Measurements from ENCODE around the gene PACS1. TPM values are rescaled to one million over a fixed set of nuclear protein-coding genes. Genes with fewer than 3 reads are reported as not detected.
A peak's percentile ranks its signal among the peaks of the same experiment; 100 is the strongest.

Gene PACS1
- total RNA-seq, 1 experiment from 2014 or later, result 33.5 TPM

DNA sequence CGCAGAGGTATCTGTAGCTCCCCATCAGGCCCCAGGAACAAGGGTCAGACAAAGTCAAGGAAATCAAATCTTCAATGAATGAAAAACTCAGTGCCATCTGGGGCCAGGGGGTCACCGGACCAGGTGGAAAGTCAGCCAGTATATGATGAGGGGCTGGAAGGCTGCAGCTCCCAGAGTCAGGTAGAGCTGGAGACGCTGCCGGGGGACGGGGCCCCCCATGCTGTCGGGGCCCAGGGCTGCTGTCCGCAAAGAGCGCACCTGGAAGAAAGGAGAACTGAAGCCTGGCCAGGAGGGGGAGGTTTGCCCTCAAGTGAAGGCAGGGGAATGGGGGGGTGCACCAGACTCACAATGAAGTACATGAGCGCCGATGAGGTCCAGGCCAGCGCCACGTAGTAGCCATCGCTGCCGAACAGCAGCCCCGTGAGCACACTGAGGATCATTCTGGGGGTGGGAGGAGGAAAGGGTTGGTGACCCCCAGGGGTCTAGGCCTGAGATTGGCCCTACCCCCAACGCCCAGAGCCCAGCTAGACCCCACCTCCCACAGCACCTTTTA is 214.5 kb downstream of the PACS1 start:
- H3K4me1 Mint-ChIP-seq (ENCODE audit: insufficient read depth, unreplicated experiment), result no peaks in the 10 kb centered on the region

DNA sequence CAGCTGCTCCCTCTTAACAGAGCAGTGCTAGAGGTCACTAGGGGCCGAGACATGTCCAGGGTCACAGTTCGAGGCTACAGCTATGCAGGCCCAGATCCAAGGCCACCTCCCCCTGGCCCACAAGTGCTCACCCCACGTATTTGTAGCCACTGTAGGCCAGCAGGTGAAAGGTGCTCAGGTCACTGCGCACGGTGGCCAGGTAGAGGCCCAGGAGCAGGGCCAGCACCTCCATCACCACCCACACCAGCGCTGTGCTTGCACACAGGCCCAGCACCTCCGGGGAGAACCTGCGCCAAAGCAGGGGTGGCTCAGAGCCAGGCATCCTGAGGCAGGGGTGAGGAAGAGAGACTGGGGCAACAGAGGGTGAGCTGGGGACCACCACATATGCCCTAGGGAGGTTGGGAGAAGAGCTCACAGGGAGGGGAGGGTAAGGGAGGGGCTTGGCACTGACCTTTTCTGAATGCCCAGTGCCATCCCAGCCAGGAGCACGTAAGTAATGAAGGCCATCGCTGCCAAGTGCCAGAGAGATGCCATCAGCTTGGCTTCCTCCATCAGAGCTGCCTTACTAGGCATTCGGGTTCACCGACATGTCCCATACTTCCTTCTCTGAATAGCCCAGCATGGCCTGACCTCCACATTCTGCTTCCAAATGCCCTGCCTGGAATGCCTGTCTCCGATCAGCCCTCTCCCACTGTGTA is 215.3 kb downstream of the PACS1 start:
- no TSS peak for BruUV-seq (replicated peaks)
- intact Hi-C loops (cut with micrococcal nuclease), result no loop called here
- CTCF ChIA-PET, result interaction anchor here (0.6 to 0.8 kb wide), 3 partner anchors 62 to 217 kb away, joined by 3 read pairs; no protein-coding TSS in a partner anchor
- Mint-ChIP-seq H3K9me3 (ENCODE audit: unreplicated experiment) (no peaks in the 10 kb centered on the region), H3K4me1 (ENCODE audit: insufficient read depth, unreplicated experiment) (peaks cover 6% of the 10 kb centered on the region), H3K4me3 (ENCODE audit: unreplicated experiment) (no peak overlapping the region), H3K27me3 (ENCODE audit: insufficient read depth, unreplicated experiment) (no peaks in the 10 kb centered on the region), H3K27ac (ENCODE audit: low read depth, unreplicated experiment) (no peak overlapping the region), H3K36me3 (ENCODE audit: insufficient read depth, unreplicated experiment) (peaks cover 12% of the 10 kb centered on the region)
- TF ChIP-seq, protein P1, sequence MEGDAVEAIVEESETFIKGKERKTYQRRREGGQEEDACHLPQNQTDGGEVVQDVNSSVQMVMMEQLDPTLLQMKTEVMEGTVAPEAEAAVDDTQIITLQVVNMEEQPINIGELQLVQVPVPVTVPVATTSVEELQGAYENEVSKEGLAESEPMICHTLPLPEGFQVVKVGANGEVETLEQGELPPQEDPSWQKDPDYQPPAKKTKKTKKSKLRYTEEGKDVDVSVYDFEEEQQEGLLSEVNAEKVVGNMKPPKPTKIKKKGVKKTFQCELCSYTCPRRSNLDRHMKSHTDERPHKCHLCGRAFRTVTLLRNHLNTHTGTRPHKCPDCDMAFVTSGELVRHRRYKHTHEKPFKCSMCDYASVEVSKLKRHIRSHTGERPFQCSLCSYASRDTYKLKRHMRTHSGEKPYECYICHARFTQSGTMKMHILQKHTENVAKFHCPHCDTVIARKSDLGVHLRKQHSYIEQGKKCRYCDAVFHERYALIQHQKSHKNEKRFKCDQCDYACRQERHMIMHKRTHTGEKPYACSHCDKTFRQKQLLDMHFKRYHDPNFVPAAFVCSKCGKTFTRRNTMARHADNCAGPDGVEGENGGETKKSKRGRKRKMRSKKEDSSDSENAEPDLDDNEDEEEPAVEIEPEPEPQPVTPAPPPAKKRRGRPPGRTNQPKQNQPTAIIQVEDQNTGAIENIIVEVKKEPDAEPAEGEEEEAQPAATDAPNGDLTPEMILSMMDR (IDR thresholded peaks at IDR 0.05; ENCODE audit: unreplicated experiment), result no peak
- POLR2A ChIA-PET, result interaction anchor here (4.6 kb wide), 1 partner anchor 60 kb away, joined by 27 read pairs; the partner anchor contains the start of gene BRMS1
- DNase-seq (ENCODE audit: unreplicated experiment), result no peak

More for the DNA sequence above, 214.5 kb downstream of the PACS1 start:
- H3K4me3 Mint-ChIP-seq (ENCODE audit: unreplicated experiment), result no peak overlapping the region
- H3K36me3 Mint-ChIP-seq (ENCODE audit: insufficient read depth, unreplicated experiment), result peaks cover 12% of the 10 kb centered on the region
- no peak overlapping the region for H3K27ac Mint-ChIP-seq (ENCODE audit: low read depth, unreplicated experiment)
- no peak for DNase-seq (ENCODE audit: unreplicated experiment)
- TF ChIP-seq, protein P1 (IDR thresholded peaks at IDR 0.05; ENCODE audit: unreplicated experiment), result no peak
- peaks cover 4% of the 10 kb centered on the region for H3K27me3 Mint-ChIP-seq (ENCODE audit: insufficient read depth, unreplicated experiment)
- BruUV-seq (replicated peaks), result no TSS peak
- intact Hi-C loops (cut with micrococcal nuclease), result no loop called here
- POLR2A ChIA-PET, result interaction anchor here (0.7 kb wide), 1 partner anchor 55 kb away, joined by 3 read pairs; no protein-coding TSS in a partner anchor
- no peaks in the 10 kb centered on the region for H3K9me3 Mint-ChIP-seq (ENCODE audit: unreplicated experiment)
- CTCF ChIA-PET, result interaction anchor here (0.7 to 0.8 kb wide), 4 partner anchors 14 to 105 kb away, joined by 3 to 4 read pairs (median 4); partner anchors contain the start of gene SLC29A2

DNA sequence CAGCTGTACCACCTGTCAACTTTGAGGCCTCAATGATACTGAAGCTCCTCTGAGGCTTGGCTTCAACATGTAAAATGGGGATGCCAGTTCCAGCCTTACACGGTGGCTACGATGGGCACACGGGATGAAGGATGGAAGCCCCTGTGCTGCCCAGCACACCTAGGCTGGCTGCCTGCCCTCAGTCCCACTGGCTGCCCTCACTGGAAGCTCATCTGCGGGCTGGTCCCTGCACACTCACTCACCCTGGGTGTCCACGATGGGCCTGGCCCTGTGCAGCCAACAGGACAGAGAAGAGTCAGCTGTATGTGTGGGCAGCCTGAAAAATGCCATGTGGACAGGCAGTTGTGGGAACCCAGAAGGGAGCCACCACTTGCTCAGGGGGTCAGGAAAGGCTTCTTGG is 216.6 kb downstream of the PACS1 start:
- TF ChIP-seq, protein P1 (IDR thresholded peaks at IDR 0.05; ENCODE audit: unreplicated experiment), result no peak
- CTCF ChIA-PET, result interaction anchor here (1.3 kb wide), 1 partner anchor 65 kb away, joined by 5 read pairs; no protein-coding TSS in a partner anchor
- BruUV-seq (replicated peaks), result no TSS peak
- no peaks in the 10 kb centered on the region for H3K9me3 Mint-ChIP-seq (ENCODE audit: unreplicated experiment)
- H3K27me3 Mint-ChIP-seq (ENCODE audit: insufficient read depth, unreplicated experiment), result no peaks in the 10 kb centered on the region
- intact Hi-C loops (cut with micrococcal nuclease), result no loop called here
- peak overlapping the region; percentile 38 for H3K4me3 Mint-ChIP-seq (ENCODE audit: unreplicated experiment)
- H3K27ac Mint-ChIP-seq (ENCODE audit: low read depth, unreplicated experiment), result no peak overlapping the region
- peaks cover 7% of the 10 kb centered on the region for H3K4me1 Mint-ChIP-seq (ENCODE audit: insufficient read depth, unreplicated experiment)
- POLR2A ChIA-PET, result interaction anchor here (0.5 to 4.6 kb wide), 4 partner anchors 19 to 951 kb away, joined by 3 to 27 read pairs (median 4); partner anchors contain the start of genes BRMS1 and RAB1B
- no peak for DNase-seq (ENCODE audit: unreplicated experiment)
- peaks cover 12% of the 10 kb centered on the region for H3K36me3 Mint-ChIP-seq (ENCODE audit: insufficient read depth, unreplicated experiment)

DNA sequence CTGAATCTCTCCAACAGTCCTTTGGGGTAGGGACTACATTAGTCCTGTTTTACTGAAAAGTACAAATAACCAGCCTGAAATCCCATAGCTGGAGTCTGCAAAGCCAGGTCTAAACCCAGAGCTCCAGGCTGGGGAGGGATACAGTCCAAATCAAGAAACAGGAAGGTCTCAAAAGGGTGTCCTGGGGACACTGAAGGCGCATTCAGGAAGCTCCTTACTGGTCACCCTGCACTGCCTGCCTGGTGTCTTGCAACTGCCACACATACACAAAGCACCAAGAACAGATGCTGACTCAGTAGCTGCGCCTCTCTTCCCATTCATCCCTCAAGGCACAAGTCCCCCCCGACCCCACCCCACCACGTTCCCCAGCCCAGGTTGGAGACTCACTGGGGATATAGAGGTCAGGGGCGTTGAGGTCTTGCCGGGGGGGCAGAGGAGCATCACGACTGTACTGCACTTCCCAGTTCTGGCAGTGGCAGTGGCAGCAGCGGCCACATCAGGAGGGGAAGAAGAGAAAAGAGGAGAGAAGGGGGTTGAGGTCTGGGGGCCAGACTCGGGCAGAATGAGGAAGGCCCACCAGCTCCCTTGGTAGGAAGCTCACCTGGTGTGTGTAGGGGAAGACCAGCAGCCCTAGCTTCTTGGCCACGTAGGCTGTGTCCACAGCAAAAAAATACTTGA is 217.3 kb downstream of the PACS1 start:
- CTCF ChIA-PET, result interaction anchor here (0.7 to 1.7 kb wide), 3 partner anchors 13 to 65 kb away, joined by 4 to 7 read pairs (median 5); no protein-coding TSS in a partner anchor
- POLR2A ChIA-PET, result interaction anchor here (0.6 to 4.6 kb wide), 4 partner anchors 19 to 950 kb away, joined by 3 to 27 read pairs (median 4); partner anchors contain the start of genes BRMS1, RAB1B and RIN1
- H3K36me3 Mint-ChIP-seq (ENCODE audit: insufficient read depth, unreplicated experiment), result peaks cover 10% of the 10 kb centered on the region
- TF ChIP-seq, protein P1 (IDR thresholded peaks at IDR 0.05; ENCODE audit: unreplicated experiment), result no peak
- no peaks in the 10 kb centered on the region for H3K9me3 Mint-ChIP-seq (ENCODE audit: unreplicated experiment)
- H3K27ac Mint-ChIP-seq (ENCODE audit: low read depth, unreplicated experiment), result no peak overlapping the region
- no peak for DNase-seq (ENCODE audit: unreplicated experiment)
- intact Hi-C loops (cut with micrococcal nuclease), result no loop called here
- peaks cover 7% of the 10 kb centered on the region for H3K4me1 Mint-ChIP-seq (ENCODE audit: insufficient read depth, unreplicated experiment)
- BruUV-seq (replicated peaks), result no TSS peak
- peak overlapping the region; percentile 90 for H3K4me3 Mint-ChIP-seq (ENCODE audit: unreplicated experiment)
- H3K27me3 Mint-ChIP-seq (ENCODE audit: insufficient read depth, unreplicated experiment), result peaks cover 3% of the 10 kb centered on the region

Measured in MCF 10A (cell line).